ENCODE measurements around the gene PNMA8A.
"Not testable (repeated sequence)": the region's sequence is repeated elsewhere in the genome, so short reads cannot be mapped to it uniquely, and the experiment has no call there.

PNMA8A gene

GRCh38 chr19:46441866-46442265 lies 29.5 kb downstream of the PNMA8A start:
- DNase-seq (ENCODE audit: insufficient read length, low spot score) (no peak), FAIRE-seq (no peak)
- TF ChIP-seq POU2F2 (IDR thresholded peaks at IDR 0.05; ENCODE audit: low read depth, low read length) (no peak), POLR2A (IDR thresholded peaks at IDR 0.05; ENCODE audit: low read depth, low read length) (no peak), SPI1 (IDR thresholded peaks at IDR 0.05; ENCODE audit: low read depth, low read length) (no peak), POLR2AphosphoS5 (IDR thresholded peaks at IDR 0.05; ENCODE audit: low read depth, low read length) (no peak)

GRCh38 chr19:46435689-46436088 lies 35.7 kb downstream of the PNMA8A start:
- DNase-seq (ENCODE audit: insufficient read length, low spot score); FAIRE-seq: not testable (repeated sequence)

GRCh38 chr19:46435009-46435408 lies 36.4 kb downstream of the PNMA8A start:
- TF ChIP-seq PAX5 (IDR thresholded peaks at IDR 0.05; ENCODE audit: insufficient read depth, low read length, severe bottlenecking) (no peak), POLR2A (IDR thresholded peaks at IDR 0.05; ENCODE audit: low read depth, low read length) (no peak), POLR2AphosphoS5 (IDR thresholded peaks at IDR 0.05; ENCODE audit: low read depth, low read length) (no peak)
- no peak for FAIRE-seq
- no peak for DNase-seq (ENCODE audit: insufficient read length, low spot score)

GRCh38 chr19:46433470-46433869 lies 37.9 kb downstream of the PNMA8A start:
- FAIRE-seq; DNase-seq (ENCODE audit: insufficient read length, low spot score): not testable (repeated sequence)

- DNase-seq (ENCODE audit: insufficient read length, low spot score) (no peak), FAIRE-seq (no peak)
- TF ChIP-seq PAX5 (IDR thresholded peaks at IDR 0.05; ENCODE audit: insufficient read depth, low read length, severe bottlenecking) (no peak), POLR2A (IDR thresholded peaks at IDR 0.05; ENCODE audit: low read depth, low read length) (no peak), TAF1 (IDR thresholded peaks at IDR 0.05; ENCODE audit: low read depth, low read length) (no peak), POU2F2 (IDR thresholded peaks at IDR 0.05; ENCODE audit: low read depth, low read length) (no peak), POLR2AphosphoS5 (IDR thresholded peaks at IDR 0.05; ENCODE audit: low read depth, low read length) (no peak), SPI1 (IDR thresholded peaks at IDR 0.05; ENCODE audit: low read depth, low read length) (no peak)
These were observed 39.5 kb downstream of the PNMA8A start for GRCh38 chr19:46431824-46432223.

GRCh38 chr19:46429999-46430398 lies 41.4 kb downstream of the PNMA8A start:
- DNase-seq (ENCODE audit: insufficient read length, low spot score), result no peak

GRCh38 chr19:46428239-46429135 lies 42.9 kb downstream of the PNMA8A start, which contains the start of gene PNMA8C:
Gene PNMA8C (minus strand): TSS chr19:46428936. CDS start chr19:46428359, 577 bp downstream.
- DNase-seq (ENCODE audit: insufficient read length, low spot score) (no peak), FAIRE-seq (peak; percentile 94)
- TF ChIP-seq SPI1 (IDR thresholded peaks at IDR 0.05; ENCODE audit: low read depth, low read length) (0 out of 2 replicates have a peak, but pooled peaks have one; percentile 11), TAF1 (IDR thresholded peaks at IDR 0.05; ENCODE audit: low read depth, low read length) (no peak), PAX5 (IDR thresholded peaks at IDR 0.05; ENCODE audit: insufficient read depth, low read length, severe bottlenecking) (no peak), POU2F2 (IDR thresholded peaks at IDR 0.05; ENCODE audit: low read depth, low read length) (no peak), POLR2A (IDR thresholded peaks at IDR 0.05; ENCODE audit: low read depth, low read length) (no peak), POLR2AphosphoS5 (IDR thresholded peaks at IDR 0.05; ENCODE audit: low read depth, low read length) (no peak)

More at GRCh38 chr19:46429999-46430398, 41.4 kb downstream of the PNMA8A start:
- FAIRE-seq, result no peak
- TF ChIP-seq POLR2A (IDR thresholded peaks at IDR 0.05; ENCODE audit: low read depth, low read length), result no peak
- TF ChIP-seq POU2F2 (IDR thresholded peaks at IDR 0.05; ENCODE audit: low read depth, low read length), result no peak
- TF ChIP-seq SPI1 (IDR thresholded peaks at IDR 0.05; ENCODE audit: low read depth, low read length), result no peak
- no peak for TF ChIP-seq POLR2AphosphoS5 (IDR thresholded peaks at IDR 0.05; ENCODE audit: low read depth, low read length)
- no peak for TF ChIP-seq TAF1 (IDR thresholded peaks at IDR 0.05; ENCODE audit: low read depth, low read length)
- no peak for TF ChIP-seq PAX5 (IDR thresholded peaks at IDR 0.05; ENCODE audit: insufficient read depth, low read length, severe bottlenecking)

- TF ChIP-seq SPI1 (IDR thresholded peaks at IDR 0.05; ENCODE audit: low read depth, low read length) (no peak), POLR2AphosphoS5 (IDR thresholded peaks at IDR 0.05; ENCODE audit: low read depth, low read length) (no peak), TAF1 (IDR thresholded peaks at IDR 0.05; ENCODE audit: low read depth, low read length) (no peak)
- DNase-seq (ENCODE audit: insufficient read length, low spot score) (no peak), FAIRE-seq (no peak)
These were observed 43.8 kb downstream of the PNMA8A start for GRCh38 chr19:46427518-46428045.

GRCh38 chr19:46426506-46427162 lies 44.7 kb downstream of the PNMA8A start:
- peak; percentile 62 for DNase-seq (ENCODE audit: insufficient read length, low spot score)
- FAIRE-seq, result peak; percentile 91
- TF ChIP-seq POU2F2 (IDR thresholded peaks at IDR 0.05; ENCODE audit: low read depth, low read length), result no peak
- TF ChIP-seq POLR2AphosphoS5 (IDR thresholded peaks at IDR 0.05; ENCODE audit: low read depth, low read length), result no peak
- TF ChIP-seq TAF1 (IDR thresholded peaks at IDR 0.05; ENCODE audit: low read depth, low read length), result no peak

- DNase-seq (ENCODE audit: insufficient read length, low spot score), result no peak
- FAIRE-seq, result no peak
- TF ChIP-seq TAF1 (IDR thresholded peaks at IDR 0.05; ENCODE audit: low read depth, low read length), result no peak
- no peak for TF ChIP-seq POLR2AphosphoS5 (IDR thresholded peaks at IDR 0.05; ENCODE audit: low read depth, low read length)
- TF ChIP-seq POU2F2 (IDR thresholded peaks at IDR 0.05; ENCODE audit: low read depth, low read length), result no peak
- TF ChIP-seq POLR2A (IDR thresholded peaks at IDR 0.05; ENCODE audit: low read depth, low read length), result no peak
- no peak for TF ChIP-seq SPI1 (IDR thresholded peaks at IDR 0.05; ENCODE audit: low read depth, low read length)
- TF ChIP-seq PAX5 (IDR thresholded peaks at IDR 0.05; ENCODE audit: insufficient read depth, low read length, severe bottlenecking), result no peak
These were observed 45.3 kb downstream of the PNMA8A start for GRCh38 chr19:46426035-46426505.

Data from GM12891 (cell line).